ENCODE measurements around the gene OPALIN.

- TF ChIP-seq EGR1 (IDR thresholded peaks at IDR 0.05; ENCODE audit: borderline replicate concordance in 1 of 2, low read depth in 2 of 2, low read length in 2 of 2): no peak
- TF ChIP-seq PBX3 (IDR thresholded peaks at IDR 0.05; ENCODE audit: insufficient replicate concordance, low read depth, low read length): no peak
- no peak for TF ChIP-seq SREBF1 (IDR thresholded peaks at IDR 0.05; ENCODE audit: low read length)
- no peak for TF ChIP-seq CTCF (IDR thresholded peaks at IDR 0.05 in 2 of 3, conservative IDR thresholded peaks at IDR 0.05 in 1 of 3; ENCODE audit: control insufficient read depth in 2 of 3, extremely low read depth in 1 of 3, insufficient read depth in 1 of 3, low read depth in 3 of 3, low read length in 3 of 3)
- TF ChIP-seq CHD1 (IDR thresholded peaks at IDR 0.05; ENCODE audit: low read depth, low read length): no peak
- TF ChIP-seq SUZ12 (IDR thresholded peaks at IDR 0.05; ENCODE audit: unreplicated experiment): no peak
Measured at GRCh38 chr10:96374639-96374984, 15.8 kb upstream of the OPALIN start.

Data from GM12878 (cell line).